ENCODE data around the gene EFNA2.
A peak's percentile ranks its signal among the peaks of the same experiment; 100 is the strongest.

The EFNA2 gene

GRCh38 chr19:1284979-1285736, 515 bp upstream of the EFNA2 start:
- DNase-seq: no peak

DNA sequence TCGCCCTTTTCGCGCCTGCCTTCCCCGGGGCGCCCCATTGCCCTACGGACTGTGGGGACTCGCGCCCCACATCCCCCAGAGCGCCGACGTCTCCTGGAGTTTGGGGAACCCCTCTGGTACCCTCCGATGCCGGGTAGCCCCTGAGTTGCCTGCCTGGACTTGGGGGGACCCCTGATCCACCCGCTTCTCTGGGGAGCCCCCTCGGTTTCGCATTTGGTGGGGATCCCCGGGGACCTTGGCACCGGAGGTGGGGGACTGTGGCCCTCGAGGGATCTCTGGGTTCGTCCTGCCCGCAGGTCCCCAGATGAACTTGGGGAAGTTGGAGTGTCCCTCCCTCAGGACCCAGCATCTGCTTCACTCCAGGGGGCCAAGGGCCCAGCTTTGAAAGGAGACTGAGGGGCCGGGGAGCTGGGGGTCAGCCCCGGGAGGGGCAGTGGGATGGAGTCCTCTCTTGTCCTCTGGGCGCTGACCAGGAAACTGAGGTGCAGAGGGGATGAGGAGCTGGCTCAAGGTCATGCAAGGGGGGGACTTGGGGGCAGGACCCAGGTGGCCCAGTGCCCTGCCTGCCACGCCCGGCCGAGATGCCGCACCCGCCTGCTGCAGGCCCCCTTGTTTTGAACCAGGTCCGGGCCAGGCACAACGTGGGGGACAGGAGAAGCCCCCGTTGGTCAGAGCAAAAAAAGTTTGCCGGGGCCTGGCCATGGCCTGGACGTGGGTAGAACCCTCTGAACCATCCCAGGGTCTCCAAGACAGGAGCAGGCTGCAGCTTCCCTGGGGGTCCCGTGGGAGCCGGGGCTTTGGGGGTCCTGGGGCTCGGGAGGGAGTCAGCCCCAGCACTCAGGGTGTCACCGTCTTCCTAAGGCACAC, 1.0 kb downstream of the EFNA2 start:
- no peak for DNase-seq

DNA sequence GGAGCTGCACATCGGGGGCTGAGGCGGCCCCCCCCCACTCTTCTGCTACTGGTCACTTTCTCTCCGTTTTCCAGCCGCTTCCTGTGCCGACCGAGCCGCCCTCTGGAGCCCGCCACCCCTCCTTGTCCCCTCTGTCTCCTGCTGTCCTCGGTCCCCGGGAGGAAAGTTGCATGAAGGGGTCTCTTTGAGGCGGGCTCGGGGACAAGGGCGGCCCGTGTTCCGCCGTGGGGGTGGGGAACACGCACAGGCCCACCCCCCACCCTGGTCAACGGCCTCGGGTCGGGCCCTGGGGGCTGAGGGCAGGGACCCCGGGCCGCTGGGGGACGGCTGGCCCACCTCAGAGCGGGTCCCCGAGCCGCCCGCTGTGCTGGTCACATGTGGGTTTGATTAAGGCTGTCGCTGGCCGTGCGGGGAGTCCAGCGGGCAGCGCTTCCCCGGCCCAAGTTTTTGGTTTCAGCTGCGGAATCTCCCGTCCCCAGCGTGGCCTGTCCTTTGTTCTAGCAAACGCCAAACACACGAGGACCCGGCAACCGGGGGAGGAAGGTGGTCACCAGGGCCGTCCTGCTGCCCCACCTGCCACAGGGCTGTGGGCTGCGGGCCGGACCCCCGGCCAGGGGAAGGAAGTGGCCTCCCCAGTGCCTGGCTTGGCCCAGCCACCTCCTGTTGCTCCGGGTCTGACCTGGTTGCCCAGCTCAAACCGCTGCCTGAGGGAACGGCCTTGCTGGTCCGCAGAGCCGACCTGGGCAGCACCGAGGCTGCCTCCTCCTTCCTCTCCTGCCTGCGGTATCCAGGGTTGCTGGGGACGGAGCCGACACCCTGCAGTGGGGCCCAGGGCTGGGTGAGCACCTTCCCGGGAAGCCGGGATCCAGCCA, 1.9 kb downstream of the EFNA2 start:
- DNase-seq: no peak

GRCh38 chr19:1288226-1288612, 2.5 kb downstream of the EFNA2 start:
- DNase-seq: no peak

DNA sequence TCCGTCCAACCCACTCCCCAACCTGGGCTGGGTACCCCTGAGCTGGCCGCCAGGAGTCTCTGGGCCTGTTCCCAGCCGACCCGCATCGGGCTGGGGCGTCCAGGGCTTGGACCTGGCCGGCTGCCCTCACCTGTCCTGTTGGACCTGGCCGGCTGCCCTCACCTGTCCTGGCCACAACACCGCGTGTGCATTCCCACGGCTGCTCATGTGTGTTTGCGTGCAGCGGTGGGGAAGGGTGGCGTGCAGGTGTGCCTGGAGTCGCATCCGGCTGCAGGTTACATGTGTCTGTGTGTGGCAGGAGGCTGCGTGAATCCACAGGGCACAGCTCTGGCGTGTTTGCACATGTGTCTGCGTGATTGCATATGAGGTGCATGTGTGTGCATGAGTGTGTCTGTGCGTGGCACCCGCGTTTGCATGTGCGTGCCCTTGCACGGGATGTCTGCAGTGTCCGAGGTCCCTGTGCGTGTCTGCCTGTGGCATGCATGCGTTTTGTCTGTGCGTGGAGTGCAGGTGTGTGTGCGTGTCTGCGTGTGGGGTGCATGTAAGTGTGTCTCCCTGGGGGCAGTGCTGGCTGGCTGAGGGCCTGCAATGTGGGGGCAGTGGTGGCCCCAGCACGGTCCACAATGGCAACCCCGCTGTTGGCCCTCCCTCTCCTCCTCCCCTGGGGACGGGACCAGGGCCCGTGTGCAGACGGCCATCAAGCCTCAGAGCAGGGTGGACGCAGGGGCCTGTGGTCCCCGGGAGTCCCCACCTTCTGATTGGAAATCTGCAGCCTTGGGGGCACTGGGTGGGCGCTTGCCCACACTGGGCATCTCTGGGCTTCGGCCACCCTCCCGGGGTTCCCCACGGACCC, 3.4 kb downstream of the EFNA2 start:
- DNase-seq: no peak

- DNase-seq: no peak
Observed at GRCh38 chr19:1289686-1290025, 4.0 kb downstream of the EFNA2 start.

DNA sequence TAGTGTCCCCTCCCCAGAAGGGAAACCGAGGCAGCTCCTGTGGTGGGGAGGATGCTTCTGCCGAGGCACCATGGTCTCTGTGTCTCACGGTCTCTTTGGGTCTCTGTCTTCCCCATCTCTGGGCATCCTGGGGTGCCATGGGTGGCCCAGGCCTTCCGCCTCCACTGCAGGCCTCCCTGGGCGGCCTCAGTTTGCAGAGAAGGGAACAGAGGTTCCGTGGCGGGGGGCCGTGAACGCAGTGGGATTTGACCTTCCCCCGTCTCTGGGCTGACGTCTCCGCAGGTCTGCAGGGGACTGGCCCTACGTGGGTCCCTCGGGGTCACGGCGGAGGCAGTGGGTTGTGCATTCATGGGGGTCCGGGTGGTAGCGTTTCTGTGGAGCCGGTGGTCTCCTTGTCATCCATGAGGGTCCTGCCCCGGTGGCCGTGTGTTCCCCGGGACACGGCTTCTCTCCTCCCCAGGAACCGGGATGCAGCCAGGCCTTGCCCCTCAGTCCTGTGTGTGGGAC, 4.6 kb downstream of the EFNA2 start:
- no peak for DNase-seq

DNA sequence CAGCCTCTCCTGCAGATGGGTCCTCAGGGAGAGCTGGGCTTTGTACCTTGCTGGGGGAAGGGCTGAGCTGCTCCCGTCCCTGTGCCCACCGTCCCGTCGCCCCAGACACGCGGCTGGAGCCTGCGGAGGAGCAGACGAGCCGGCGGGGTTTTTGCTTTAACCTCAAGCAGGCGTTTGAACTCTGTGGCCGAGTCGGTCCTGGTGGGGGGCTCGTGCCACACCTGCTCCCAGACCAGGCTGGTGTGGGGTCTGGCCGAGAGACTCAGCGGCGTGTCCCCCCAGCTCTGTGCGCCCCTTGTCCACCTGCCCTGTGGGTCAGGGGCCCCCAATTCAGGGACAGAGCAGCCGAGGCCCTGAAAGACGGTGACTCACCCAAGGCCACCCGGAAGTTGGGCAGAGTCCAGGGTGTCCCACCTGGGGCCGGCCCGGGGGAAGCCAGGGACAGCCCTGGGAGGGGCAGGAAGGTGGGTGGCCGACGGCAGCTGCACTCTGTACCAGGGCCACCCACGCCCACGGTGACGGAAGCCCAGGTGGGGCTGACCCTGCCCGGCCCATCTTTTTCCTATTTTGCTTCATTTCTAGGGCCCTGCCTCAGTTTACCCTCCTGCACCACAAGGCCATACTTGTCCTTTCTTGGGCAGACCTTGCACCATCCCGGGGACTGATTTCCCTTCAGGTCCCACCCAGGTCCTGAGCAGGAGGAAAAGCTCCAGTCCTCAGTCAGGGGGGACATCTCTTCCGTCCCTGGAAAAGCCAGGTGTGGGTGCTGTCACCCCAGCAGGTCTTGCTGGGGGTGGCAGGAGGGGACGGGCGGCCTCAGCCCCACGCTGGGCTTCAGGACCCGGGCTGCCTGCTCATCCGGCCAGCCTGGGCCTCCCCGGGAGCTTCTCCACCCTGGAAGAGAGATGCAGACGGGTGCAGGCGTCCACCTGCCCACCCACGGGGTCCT, 5.3 kb downstream of the EFNA2 start:
- DNase-seq: no peak

- no peak for DNase-seq
Observed at GRCh38 chr19:1291761-1292418, 6.2 kb downstream of the EFNA2 start.

GRCh38 chr19:1292419-1293151, 6.9 kb downstream of the EFNA2 start:
- DNase-seq: no peak

DNA sequence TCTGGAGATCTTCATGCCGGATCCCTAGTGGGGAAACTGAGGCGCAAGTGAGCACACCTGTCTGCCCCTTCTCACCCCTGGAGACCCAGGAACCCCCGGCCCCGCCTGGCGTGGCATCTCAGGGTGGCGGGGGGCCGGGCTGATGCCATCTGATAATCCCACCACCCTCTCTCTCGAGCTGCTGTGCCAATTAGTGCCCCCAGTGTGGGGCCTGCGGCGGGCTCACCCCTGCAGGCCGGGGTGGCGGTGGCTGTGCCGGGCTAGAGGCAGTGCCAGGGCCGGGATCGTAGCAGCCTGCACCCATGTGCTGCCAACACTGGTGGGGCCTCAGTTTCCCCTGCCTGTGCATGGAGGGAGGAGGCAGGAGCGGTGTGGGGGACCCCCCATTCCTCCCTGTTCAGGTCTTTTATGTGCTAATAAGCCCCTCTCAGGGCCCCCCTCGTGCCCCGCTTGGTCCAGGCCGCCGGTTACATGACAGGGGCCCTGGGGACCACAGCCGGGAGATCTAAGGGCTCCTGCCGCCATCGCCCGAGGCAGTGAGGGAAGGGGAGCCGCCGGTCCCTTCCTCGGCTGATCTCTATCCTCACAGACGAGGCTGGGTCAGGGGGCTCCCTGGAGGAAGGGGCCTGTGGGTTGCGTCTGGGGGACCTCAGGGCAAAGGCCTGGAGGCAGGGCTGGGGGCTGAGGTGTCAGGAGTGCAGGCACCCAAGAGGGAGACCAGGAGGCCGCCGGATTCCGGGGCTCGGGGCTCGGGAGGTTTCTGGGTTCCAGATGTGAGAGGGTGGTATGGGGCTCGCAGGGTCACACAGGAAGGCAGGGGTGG, 8.3 kb downstream of the EFNA2 start:
- DNase-seq: no peak

- no peak for DNase-seq
Observed at GRCh38 chr19:1294688-1295087, 9.0 kb downstream of the EFNA2 start.

DNA sequence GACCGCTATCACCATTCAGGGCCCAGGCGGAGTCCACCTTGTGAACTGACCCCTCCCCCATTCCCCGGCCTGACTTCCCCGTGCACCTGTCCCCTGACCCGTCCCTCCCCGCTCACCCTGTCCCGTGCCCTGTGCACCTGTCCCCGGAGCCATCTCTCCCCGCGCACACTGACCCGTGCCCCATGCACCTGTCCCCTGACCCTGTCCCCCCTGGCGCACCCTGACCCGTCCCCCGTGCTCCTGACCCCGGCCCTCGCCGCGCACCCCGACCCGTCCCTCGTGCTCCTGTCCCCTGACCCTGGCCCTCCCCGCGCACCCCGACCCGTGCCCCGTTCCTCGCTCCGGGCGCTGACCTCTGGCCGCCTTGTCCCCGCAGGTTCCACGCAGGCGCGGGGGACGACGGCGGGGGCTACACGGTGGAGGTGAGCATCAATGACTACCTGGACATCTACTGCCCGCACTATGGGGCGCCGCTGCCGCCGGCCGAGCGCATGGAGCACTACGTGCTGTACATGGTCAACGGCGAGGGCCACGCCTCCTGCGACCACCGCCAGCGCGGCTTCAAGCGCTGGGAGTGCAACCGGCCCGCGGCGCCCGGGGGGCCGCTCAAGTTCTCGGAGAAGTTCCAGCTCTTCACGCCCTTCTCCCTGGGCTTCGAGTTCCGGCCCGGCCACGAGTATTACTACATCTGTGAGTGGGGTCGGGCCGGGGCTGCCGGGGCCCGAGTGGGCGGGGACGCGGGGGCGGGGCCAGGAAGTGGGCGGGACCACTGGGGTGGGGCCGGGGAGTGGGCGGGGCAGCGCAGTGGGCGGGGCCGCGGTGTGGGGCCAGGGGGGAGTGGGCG, 9.7 kb downstream of the EFNA2 start:
- peak; percentile 44 for DNase-seq

GRCh38 chr19:1296078-1296477, 10.4 kb downstream of the EFNA2 start:
- no peak for DNase-seq

GRCh38 chr19:1296575-1297271, 11.1 kb downstream of the EFNA2 start:
- no peak for DNase-seq

DNA sequence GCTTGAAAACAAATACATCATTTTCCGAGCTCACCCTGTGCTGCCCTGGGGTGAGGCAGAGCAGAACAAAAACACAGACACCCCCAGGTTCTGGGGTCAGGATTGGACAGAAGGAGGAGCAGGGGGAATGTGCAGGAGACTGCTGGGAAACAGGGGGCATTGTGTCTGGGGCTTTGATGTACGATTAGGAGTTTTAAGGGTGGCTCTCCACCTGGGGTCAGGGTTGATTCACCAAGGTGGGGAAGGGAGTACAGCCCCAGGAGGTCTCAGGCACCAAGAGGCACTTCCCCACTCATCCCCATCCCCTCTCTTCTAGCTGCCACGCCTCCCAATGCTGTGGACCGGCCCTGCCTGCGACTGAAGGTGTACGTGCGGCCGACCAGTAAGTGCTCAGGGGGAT, 12.6 kb downstream of the EFNA2 start:
- no peak for DNase-seq

DNA sequence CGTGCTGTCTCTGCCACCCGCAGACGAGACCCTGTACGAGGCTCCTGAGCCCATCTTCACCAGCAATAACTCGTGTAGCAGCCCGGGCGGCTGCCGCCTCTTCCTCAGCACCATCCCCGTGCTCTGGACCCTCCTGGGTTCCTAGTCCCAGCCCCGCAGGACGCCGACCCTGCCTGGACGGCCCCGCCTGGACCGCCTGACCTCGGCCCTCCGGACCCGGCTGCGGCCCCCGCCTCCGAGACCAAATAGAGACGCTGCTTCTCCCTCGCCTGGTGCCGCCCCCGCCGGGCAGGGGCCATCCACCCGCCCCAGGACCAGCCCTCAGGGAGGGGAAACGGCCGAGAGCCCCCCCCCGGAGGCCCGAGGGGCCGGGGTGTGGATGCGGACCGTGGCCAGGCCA, 14.1 kb downstream of the EFNA2 start:
- DNase-seq: no peak

All from CD4-positive, alpha-beta T cell treated with Interleukin-10 for 1 hour (primary cell).